Measurements from ENCODE around the gene UFM1.

Gene UFM1

DNA sequence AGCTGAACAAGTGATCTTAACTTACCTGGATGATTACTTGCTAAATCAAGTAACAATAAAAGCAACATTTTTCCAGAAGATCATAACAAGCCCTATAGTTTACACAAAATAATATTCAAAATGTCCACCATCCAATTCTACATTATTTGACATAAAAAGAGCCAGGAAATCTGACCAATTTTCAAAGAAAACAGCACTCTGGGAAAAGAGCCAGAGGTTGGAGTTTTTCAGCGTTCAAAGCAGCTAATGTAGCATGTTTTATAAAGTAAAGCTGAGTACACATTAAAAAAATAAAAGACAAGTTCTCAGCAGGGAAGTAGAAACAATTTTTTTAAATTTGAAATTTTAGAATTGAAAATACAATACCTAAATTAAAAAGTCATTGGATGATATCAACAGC, 62.6 kb downstream of the UFM1 start:
- H3K27ac ChIP-seq, result no peak overlapping the region
- no peak for DNase-seq (ENCODE audit: low read depth, low spot score)
